Stimulated activated effector memory CD8-positive, alpha-beta T cell treated with anti-CD3 and anti-CD28 coated beads, Interleukin-12 subunit alpha, Interleukin-12 subunit beta, amount 100 ng/mL, for 72 hours (primary cell): ENCODE results near the gene THUMPD2.

Experiments used
- ATAC-seq: fragments of 150-1000 bp; cut with Tn5 transposase; 2 replicates; pipeline ENCODE4 v1.10.0; 2021
- DNase-seq, 2 donors: peaks; one replicate each; pipeline ENCODE4 v3.0.0; 2021 to 2022; ENCODE audit warnings: low spot score in 2 of 2
- H3K27ac Mint-ChIP-seq: one replicate; pipeline ENCODE4 v1.8.0; 2022; ENCODE audit warnings: mild to moderate bottlenecking, mixed read lengths
- H3K36me3 Mint-ChIP-seq: one replicate; pipeline ENCODE4 v1.8.0; 2022; ENCODE audit warnings: mild to moderate bottlenecking, mixed read lengths
- H3K4me1 Mint-ChIP-seq: one replicate; pipeline ENCODE4 v1.8.0; 2022; ENCODE audit warnings: mixed read lengths
- H3K4me3 Mint-ChIP-seq: one replicate; pipeline ENCODE4 v1.8.0; 2022; ENCODE audit warnings: mild to moderate bottlenecking, mixed read lengths
- H3K9me3 Mint-ChIP-seq: one replicate; pipeline ENCODE4 v1.8.0; 2022; ENCODE audit warnings: mixed read lengths

THUMPD2 gene

DNA sequence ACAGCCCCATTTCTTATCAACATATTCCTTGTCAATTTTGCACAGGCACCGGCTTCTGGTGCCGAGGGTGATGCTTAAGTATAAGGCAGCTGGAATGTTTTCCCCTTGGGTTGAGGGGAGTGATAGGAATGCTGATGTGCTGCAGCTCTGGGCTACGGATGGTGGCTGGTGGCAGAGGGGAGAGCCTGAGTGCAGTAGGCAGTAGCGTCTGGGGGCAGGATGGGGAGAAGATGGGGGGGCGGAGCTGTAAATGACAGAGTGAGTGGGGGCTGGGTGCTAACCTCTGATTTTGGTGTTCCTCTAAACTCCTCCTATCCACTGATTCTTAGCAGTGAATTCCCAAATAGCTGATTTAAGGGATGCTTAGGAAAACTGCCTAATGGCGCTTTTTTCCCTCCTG is 92.6 kb downstream of the THUMPD2 start:
- Mint-ChIP-seq H3K4me3 (no peak overlapping the region), H3K27ac (no peak overlapping the region), H3K36me3 (no peaks in the 10 kb centered on the region), H3K9me3 (peaks cover 3% of the 10 kb centered on the region), H3K4me1 (no peaks in the 10 kb centered on the region)
- ATAC-seq: no peak
- DNase-seq: no peak
